ENCODE results near the gene PAQR9. TPM values are rescaled to one million over a fixed set of nuclear protein-coding genes. Genes with fewer than 3 reads are reported as not detected.

PAQR9 gene
- total and polyA plus RNA-seq, 9 of the 15 experiments (the other 6 are each of a cell fraction or from before 2014, with no cell fraction given) = 0.04 to 0.58 (median 0.22) TPM

DNA sequence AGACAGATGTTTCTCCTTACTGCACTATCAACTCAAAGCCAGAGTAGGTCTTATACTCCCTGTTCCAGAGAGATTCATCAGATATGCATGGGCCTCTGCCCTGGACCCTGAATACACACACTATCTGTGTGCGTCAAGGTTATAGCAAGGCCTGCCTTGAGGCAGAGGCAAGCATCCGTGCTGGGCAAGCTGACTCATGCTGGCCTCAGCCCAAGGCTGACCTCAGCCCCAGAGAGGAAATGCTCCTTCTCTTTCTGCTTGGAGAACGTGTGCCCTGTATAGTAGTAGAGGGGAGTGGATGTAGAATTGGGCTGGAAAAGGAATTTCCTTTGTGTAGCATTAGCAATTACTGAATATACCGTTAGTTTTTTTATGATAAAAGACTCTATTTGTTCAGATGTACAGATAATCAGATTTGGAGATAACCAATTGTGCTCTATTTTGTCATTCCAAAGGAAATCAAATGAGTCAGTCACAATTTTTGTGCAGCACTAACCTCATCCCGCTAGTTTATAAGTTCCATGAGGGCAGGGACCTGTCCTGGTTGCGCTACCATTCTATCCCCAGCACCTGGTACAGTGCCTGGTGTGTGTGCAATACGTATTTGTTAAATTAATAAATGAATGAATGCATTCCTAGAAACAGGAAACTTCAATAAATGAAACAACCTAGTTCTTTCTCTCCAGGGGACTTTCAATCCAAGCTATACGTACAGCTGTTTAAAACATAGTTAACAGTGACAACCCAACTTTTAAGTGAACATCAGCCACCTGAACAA is 13.3 kb upstream of the PAQR9 start (continued):
- TF ChIP-seq, protein P1, sequence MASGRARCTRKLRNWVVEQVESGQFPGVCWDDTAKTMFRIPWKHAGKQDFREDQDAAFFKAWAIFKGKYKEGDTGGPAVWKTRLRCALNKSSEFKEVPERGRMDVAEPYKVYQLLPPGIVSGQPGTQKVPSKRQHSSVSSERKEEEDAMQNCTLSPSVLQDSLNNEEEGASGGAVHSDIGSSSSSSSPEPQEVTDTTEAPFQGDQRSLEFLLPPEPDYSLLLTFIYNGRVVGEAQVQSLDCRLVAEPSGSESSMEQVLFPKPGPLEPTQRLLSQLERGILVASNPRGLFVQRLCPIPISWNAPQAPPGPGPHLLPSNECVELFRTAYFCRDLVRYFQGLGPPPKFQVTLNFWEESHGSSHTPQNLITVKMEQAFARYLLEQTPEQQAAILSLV (tag; IDR thresholded peaks at IDR 0.05) = no peak
- no peak for TF ChIP-seq PTRF (tag; IDR thresholded peaks at IDR 0.05)
- peak; percentile 88 for TF ChIP-seq CREM (IDR thresholded peaks at IDR 0.05; ENCODE audit: low read depth)
- TF ChIP-seq ZEB2 (IDR thresholded peaks at IDR 0.05) = peak; percentile 77; the same call in 1 of the 2 replicates
- TF ChIP-seq CCNT2 (IDR thresholded peaks at IDR 0.05; ENCODE audit: borderline replicate concordance, extremely low read depth, insufficient read length, low read depth, low read length) = peak; percentile 77
- no peak for TF ChIP-seq NFIX (CRISPR knock-in tag; IDR thresholded peaks at IDR 0.05; ENCODE audit: low read depth)
- peak; percentile 52; the same call in 1 of the 2 replicates for TF ChIP-seq ZNF407 (IDR thresholded peaks at IDR 0.05; ENCODE audit: low read depth)
- no peak for TF ChIP-seq RNF219 (CRISPR knock-in tag; IDR thresholded peaks at IDR 0.05)
- TF ChIP-seq KDM5B (IDR thresholded peaks at IDR 0.05; ENCODE audit: insufficient replicate concordance, low read depth, low read length) = no peak
- no peak for TF ChIP-seq FOXA1 (IDR thresholded peaks at IDR 0.05; ENCODE audit: borderline replicate concordance)

All from K562 (cell line).